ENCODE measurements around the gene PSKH1. TPM values are rescaled to one million over a fixed set of nuclear protein-coding genes. Genes with fewer than 3 reads are reported as not detected.

PSKH1 gene
- total and polyA plus RNA-seq, 9 of the 15 experiments (the other 6 are each of a cell fraction or from before 2014, with no cell fraction given): 0.96 to 20.9 (median 9.4) TPM

DNA sequence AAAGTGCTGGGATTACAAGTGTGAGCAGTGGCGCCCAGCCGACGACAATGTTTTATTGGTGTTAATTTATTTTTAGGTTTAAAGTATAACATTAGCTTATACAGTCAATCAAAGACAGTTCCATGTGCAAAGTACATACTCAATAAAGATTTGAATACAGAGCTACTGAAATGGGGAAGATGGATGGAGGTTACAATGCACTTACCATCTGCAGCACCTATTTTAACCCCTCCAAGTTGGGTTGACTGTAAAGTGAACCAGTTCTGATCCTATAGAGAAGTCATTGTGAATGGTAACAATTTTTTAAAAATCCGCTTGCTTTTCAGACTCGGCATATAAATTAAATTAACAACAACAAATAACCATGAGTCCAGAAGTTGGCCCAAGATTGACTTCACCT lies 679 bp upstream of the PSKH1 start:
- WGBS (ENCODE audit: insufficient coverage, low coverage, missing lambda C conversion rate): 29% methylated on average over 5 of the region's 5 CpGs
- H3K79me2 ChIP-seq (ENCODE audit: control insufficient read depth, insufficient read depth, low read length): peaks cover 42% of the 10 kb centered on the region

More for the DNA sequence above, 679 bp upstream of the PSKH1 start:
- FAIRE-seq (peak; percentile 44), ATAC-seq (no peak), DNase-seq (ENCODE audit: extremely low read depth in 1 of 4, low spot score in 3 of 4) (no peak)
- Histone ChIP-seq H3K27ac (ENCODE audit: extremely low read depth, low read depth, low read length) (peak overlapping the region; percentile 76; the same call in 2 of the 3 replicates), H3K4me1 (replicated peaks in 1 of 2; ENCODE audit: control insufficient read depth in 2 of 2, insufficient read depth in 2 of 2, low read length in 2 of 2) (peaks cover 8 to 26% of the 10 kb centered on the region in 2 experiments; a peak in 4 of 5 replicates), H3K4me3 (peak overlapping the region; percentile 95), H2AFZ (ENCODE audit: low read depth, low read length) (peak overlapping the region; percentile 83), H4K20me1 (replicated peaks; ENCODE audit: control insufficient read depth, insufficient read depth, low read length) (0 out of 2 replicates have a peak, but pooled peaks cover 4% of the 10 kb centered on the region), H3K9me3 (replicated peaks; ENCODE audit: control insufficient read depth, insufficient read depth, low read depth, low read length) (no peaks in the 10 kb centered on the region), H3K4me2 (ENCODE audit: insufficient read depth, low read length) (peak overlapping the region; percentile 70), H3K9me1 (ENCODE audit: control insufficient read depth, insufficient read depth, low read length) (no peaks in the 10 kb centered on the region), H3K27me3 (ENCODE audit: control insufficient read depth in 2 of 2, insufficient read depth in 2 of 2, low read length in 2 of 2) (no peaks in the 10 kb centered on the region), H3K36me3 (ENCODE audit: control insufficient read depth, insufficient read depth, low read length) (0 out of 3 replicates have a peak, but pooled peaks cover 3% of the 10 kb centered on the region), H3K9ac (ENCODE audit: insufficient read depth in 1 of 2, low read depth in 2 of 2, low read length in 2 of 2) (peak overlapping the region in 1 of 2 experiments; percentile 72; a peak in 2 of 4 replicates)
- in situ Hi-C loops (cut with MboI) (no loop called here), intact Hi-C loops (cut with micrococcal nuclease) (loop anchor here (2.0 kb wide), 1 partner anchor 46 kb away; the partner anchor contains the start of genes CENPT and NUTF2)
- CTCF ChIA-PET (ENCODE audit: low intra/inter-chr PET ratio): interaction anchor here (0.8 kb wide), 1 partner anchor 76 kb away, joined by 3 read pairs; no protein-coding TSS in a partner anchor
- POLR2A ChIA-PET: interaction anchor here (0.6 to 1.6 kb wide), 4 partner anchors 13 to 44 kb away, joined by 3 to 5 read pairs (median 4); partner anchors contain the start of gene CTRL
- TF ChIP-seq, protein P1, sequence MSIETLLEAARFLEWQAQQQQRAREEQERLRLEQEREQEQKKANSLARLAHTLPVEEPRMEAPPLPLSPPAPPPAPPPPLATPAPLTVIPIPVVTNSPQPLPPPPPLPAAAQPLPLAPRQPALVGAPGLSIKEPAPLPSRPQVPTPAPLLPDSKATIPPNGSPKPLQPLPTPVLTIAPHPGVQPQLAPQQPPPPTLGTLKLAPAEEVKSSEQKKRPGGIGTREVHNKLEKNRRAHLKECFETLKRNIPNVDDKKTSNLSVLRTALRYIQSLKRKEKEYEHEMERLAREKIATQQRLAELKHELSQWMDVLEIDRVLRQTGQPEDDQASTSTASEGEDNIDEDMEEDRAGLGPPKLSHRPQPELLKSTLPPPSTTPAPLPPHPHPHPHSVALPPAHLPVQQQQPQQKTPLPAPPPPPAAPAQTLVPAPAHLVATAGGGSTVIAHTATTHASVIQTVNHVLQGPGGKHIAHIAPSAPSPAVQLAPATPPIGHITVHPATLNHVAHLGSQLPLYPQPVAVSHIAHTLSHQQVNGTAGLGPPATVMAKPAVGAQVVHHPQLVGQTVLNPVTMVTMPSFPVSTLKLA (conservative IDR thresholded peaks at IDR 0.05): 0 out of 4 replicates have a peak, but pooled peaks of 1 of the 2 experiments have one; percentile 4
- TF ChIP-seq, protein P2, sequence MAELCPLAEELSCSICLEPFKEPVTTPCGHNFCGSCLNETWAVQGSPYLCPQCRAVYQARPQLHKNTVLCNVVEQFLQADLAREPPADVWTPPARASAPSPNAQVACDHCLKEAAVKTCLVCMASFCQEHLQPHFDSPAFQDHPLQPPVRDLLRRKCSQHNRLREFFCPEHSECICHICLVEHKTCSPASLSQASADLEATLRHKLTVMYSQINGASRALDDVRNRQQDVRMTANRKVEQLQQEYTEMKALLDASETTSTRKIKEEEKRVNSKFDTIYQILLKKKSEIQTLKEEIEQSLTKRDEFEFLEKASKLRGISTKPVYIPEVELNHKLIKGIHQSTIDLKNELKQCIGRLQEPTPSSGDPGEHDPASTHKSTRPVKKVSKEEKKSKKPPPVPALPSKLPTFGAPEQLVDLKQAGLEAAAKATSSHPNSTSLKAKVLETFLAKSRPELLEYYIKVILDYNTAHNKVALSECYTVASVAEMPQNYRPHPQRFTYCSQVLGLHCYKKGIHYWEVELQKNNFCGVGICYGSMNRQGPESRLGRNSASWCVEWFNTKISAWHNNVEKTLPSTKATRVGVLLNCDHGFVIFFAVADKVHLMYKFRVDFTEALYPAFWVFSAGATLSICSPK (IDR thresholded peaks at IDR 0.05; ENCODE audit: borderline replicate concordance): no peak
- TF ChIP-seq BHLHE40 (IDR thresholded peaks at IDR 0.05; ENCODE audit: low read length): no peak
- TF ChIP-seq, protein P3, sequence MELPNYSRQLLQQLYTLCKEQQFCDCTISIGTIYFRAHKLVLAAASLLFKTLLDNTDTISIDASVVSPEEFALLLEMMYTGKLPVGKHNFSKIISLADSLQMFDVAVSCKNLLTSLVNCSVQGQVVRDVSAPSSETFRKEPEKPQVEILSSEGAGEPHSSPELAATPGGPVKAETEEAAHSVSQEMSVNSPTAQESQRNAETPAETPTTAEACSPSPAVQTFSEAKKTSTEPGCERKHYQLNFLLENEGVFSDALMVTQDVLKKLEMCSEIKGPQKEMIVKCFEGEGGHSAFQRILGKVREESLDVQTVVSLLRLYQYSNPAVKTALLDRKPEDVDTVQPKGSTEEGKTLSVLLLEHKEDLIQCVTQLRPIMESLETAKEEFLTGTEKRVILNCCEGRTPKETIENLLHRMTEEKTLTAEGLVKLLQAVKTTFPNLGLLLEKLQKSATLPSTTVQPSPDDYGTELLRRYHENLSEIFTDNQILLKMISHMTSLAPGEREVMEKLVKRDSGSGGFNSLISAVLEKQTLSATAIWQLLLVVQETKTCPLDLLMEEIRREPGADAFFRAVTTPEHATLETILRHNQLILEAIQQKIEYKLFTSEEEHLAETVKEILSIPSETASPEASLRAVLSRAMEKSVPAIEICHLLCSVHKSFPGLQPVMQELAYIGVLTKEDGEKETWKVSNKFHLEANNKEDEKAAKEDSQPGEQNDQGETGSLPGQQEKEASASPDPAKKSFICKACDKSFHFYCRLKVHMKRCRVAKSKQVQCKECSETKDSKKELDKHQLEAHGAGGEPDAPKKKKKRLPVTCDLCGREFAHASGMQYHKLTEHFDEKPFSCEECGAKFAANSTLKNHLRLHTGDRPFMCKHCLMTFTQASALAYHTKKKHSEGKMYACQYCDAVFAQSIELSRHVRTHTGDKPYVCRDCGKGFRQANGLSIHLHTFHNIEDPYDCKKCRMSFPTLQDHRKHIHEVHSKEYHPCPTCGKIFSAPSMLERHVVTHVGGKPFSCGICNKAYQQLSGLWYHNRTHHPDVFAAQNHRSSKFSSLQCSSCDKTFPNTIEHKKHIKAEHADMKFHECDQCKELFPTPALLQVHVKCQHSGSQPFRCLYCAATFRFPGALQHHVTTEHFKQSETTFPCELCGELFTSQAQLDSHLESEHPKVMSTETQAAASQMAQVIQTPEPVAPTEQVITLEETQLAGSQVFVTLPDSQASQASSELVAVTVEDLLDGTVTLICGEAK (IDR thresholded peaks at IDR 0.05): peak; percentile 78
- TF ChIP-seq, protein P3 (CRISPR knock-in tag; IDR thresholded peaks at IDR 0.05): no peak
- TF ChIP-seq U2AF2 (optimal IDR thresholded peaks at IDR 0.05; ENCODE audit: low read depth, low read length): no peak
- BruUV-seq (replicated peaks): TSS peak; percentile 84
